Measurements from ENCODE around the gene AP3S2.
A peak's percentile ranks its signal among the peaks of the same experiment; 100 is the strongest.

AP3S2 gene

GRCh38 chr15:89799011-89799911, 94.5 kb downstream of the AP3S2 start:
- CTCF ChIA-PET, result no interaction called here
- POLR2A ChIA-PET (ENCODE audit: low non-redundant PET), result no interaction called here
- no peak for TF ChIP-seq CTCF (conservative IDR thresholded peaks at IDR 0.05; ENCODE audit: low read depth)
- H3K27ac ChIP-seq, result no peak overlapping the region
- no peak for DNase-seq (ENCODE audit: low spot score)

- POLR2A ChIA-PET (ENCODE audit: low non-redundant PET), result interaction anchor here (0.7 kb wide), 1 partner anchor 8 kb away, joined by 7 read pairs; no protein-coding TSS in a partner anchor
- H3K27ac ChIP-seq, result peak overlapping the region; percentile 8
- CTCF ChIA-PET, result no interaction called here
- DNase-seq (ENCODE audit: low spot score), result no peak
- no peak for TF ChIP-seq CTCF (conservative IDR thresholded peaks at IDR 0.05; ENCODE audit: low read depth)
These were observed 96.1 kb downstream of the AP3S2 start for GRCh38 chr15:89797678-89798201.

DNA sequence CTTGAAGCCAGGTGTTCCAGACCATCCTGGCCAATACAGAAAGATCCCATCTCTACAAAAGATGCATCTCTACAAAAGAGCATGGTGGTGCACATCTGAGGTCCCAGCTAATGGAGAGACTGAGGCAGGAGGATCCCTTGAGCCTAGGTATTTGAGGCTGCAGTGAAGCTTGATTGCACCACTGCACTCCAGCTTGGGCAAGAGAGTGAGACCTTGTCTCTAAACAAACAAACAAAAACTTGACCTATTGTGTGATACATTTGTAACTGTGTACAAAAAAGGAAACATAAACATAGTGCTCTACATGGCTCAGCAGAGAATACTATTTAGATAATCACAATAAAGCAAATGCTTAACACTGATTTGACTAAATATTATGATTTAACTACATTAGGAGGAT, 97.8 kb downstream of the AP3S2 start:
- no peak overlapping the region for H3K27ac ChIP-seq
- no peak for TF ChIP-seq CTCF (conservative IDR thresholded peaks at IDR 0.05; ENCODE audit: low read depth)
- DNase-seq (ENCODE audit: low spot score), result no peak
- CTCF ChIA-PET, result interaction anchor here (0.6 kb wide), 1 partner anchor 33 kb away, joined by 3 read pairs; no protein-coding TSS in a partner anchor
- POLR2A ChIA-PET (ENCODE audit: low non-redundant PET), result no interaction called here

DNA sequence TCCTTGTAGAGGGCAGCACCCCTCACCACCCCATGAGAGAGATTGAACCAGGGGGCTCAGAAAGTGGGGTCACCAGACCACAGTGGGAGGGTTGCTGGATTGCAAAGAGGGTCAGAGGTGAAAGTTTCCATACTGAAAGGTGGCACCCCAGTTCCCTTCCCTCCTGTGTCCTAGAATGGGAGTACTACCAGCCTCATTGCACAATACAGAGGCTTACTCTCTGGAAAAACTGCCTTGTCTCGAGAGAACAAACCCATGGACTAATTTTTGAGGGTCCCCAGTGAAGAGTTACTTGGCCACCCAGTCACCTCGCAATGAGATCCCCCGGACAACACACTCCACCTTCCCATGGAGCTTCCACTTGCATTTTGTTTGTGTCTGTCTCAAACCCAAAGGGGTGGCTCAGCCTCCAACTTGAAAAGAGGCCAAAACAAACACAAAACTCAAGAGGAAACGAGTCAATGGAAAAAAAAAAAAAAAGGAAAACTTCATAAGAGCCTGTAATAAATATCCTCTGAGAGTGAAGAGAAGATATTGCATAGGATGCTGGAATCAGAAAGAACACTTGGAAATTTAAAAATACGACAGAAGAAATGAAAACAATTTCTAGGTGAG, 99.1 kb downstream of the AP3S2 start:
- ChIA-PET POLR2A (ENCODE audit: low non-redundant PET) (no interaction called here), CTCF (interaction anchor here (0.7 to 0.9 kb wide), 2 partner anchors 54 to 123 kb away, joined by 3 to 4 read pairs; no protein-coding TSS in a partner anchor)
- TF ChIP-seq CTCF (conservative IDR thresholded peaks at IDR 0.05; ENCODE audit: low read depth), result no peak
- no peak for DNase-seq (ENCODE audit: low spot score)
- H3K27ac ChIP-seq, result peak overlapping the region; percentile 31

GRCh38 chr15:89792106-89792805, 101.5 kb downstream of the AP3S2 start:
- POLR2A ChIA-PET (ENCODE audit: low non-redundant PET), result no interaction called here
- no peak for TF ChIP-seq CTCF (conservative IDR thresholded peaks at IDR 0.05; ENCODE audit: low read depth)
- DNase-seq (ENCODE audit: low spot score), result no peak
- CTCF ChIA-PET, result no interaction called here
- H3K27ac ChIP-seq, result no peak overlapping the region

DNA sequence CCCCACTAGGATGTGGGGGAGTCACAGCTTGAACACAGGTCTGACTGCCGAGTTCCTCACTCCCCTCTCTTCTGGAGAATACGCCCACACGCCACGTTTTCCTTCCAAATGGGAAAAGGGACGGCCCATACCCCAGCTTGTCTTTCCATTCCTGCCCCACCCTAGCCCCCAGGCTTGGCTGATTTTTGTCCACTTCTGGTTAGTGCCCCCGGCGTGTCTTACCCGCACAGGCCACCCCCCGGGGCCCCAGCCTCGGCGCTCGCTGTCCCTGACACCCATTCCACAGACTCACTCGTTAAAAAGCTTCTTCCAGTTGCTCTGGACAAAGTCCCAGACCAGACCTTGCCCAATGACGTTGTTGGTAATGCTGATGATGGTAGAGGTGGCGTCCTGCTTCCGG, 103.1 kb downstream of the AP3S2 start:
- peak overlapping the region; percentile 11; the same call in 1 of the 2 replicates for H3K27ac ChIP-seq
- ChIA-PET POLR2A (ENCODE audit: low non-redundant PET) (no interaction called here), CTCF (no interaction called here)
- no peak for DNase-seq (ENCODE audit: low spot score)
- TF ChIP-seq CTCF (conservative IDR thresholded peaks at IDR 0.05; ENCODE audit: low read depth), result no peak
